Smooth muscle cell (in vitro differentiated cells): ENCODE results near the gene SLC1A5. TPM values are rescaled to one million over a fixed set of nuclear protein-coding genes. Genes with fewer than 3 reads are reported as not detected.
"Not testable (repeated sequence)": the region's sequence is repeated elsewhere in the genome, so short reads cannot be mapped to it uniquely, and the experiment has no call there.

Experiments
- DNase-seq: peaks from one replicate; lab custom pipeline; 2025; ENCODE audit not compliant: unreplicated experiment; lab: John Stamatoyannopoulos, UW
- H2AFZ ChIP-seq: fragments of 200-600 bp; sonication (generic); 2 replicates; pipeline ENCODE4 v1.6.0; 2016; ENCODE audit warnings: antibody characterized with exemption, low read depth, mild to moderate bottlenecking
- H3F3A ChIP-seq: fragments of 200-600 bp; sonication (generic); 2 replicates; pipeline ENCODE4 v1.6.0; 2017; ENCODE audit warnings: antibody characterized with exemption, low read depth
- H3K27ac ChIP-seq: fragments of 200-600 bp; sonication (generic); 2 replicates; pipeline ENCODE4 v1.5.1; 2016; ENCODE audit warnings: low read depth, mild to moderate bottlenecking
- H3K27me3 ChIP-seq: fragments of 200-600 bp; sonication (generic); 2 replicates; pipeline ENCODE4 v1.6.1; 2016; ENCODE audit warnings: low read depth, mild to moderate bottlenecking
- H3K36me3 ChIP-seq: fragments of 200-600 bp; sonication (generic); 2 replicates; pipeline ENCODE4 v1.5.1; 2016; ENCODE audit warnings: low read depth
- H3K4me1 ChIP-seq: fragments of 200-600 bp; sonication (generic); 2 replicates; pipeline ENCODE4 v1.5.1; 2016; ENCODE audit warnings: low read depth
- H3K4me2 ChIP-seq: fragments of 200-600 bp; sonication (generic); 2 replicates; pipeline ENCODE4 v1.6.0; 2016; ENCODE audit warnings: mild to moderate bottlenecking
- H3K4me3 ChIP-seq: fragments of 200-600 bp; sonication (generic); 2 replicates; pipeline ENCODE4 v1.5.1; 2016; ENCODE audit warnings: mild to moderate bottlenecking
- H3K79me2 ChIP-seq: fragments of 200-600 bp; sonication (generic); 2 replicates; pipeline ENCODE4 v1.6.0; 2016; ENCODE audit warnings: low read depth, mild to moderate bottlenecking
- H3K9ac ChIP-seq: fragments of 200-600 bp; sonication (generic); 2 replicates; pipeline ENCODE4 v1.6.0; 2016; ENCODE audit warnings: low read depth
- H3K9me3 ChIP-seq: fragments of 200-600 bp; sonication (generic); replicated peaks from 2 replicates; pipeline ENCODE4 v1.5.1; 2016; ENCODE audit warnings: low read depth
- H4K20me1 ChIP-seq: fragments of 200-600 bp; sonication (generic); 2 replicates; pipeline ENCODE4 v1.6.0; 2016; ENCODE audit warnings: low read depth
- CTCF ChIP-seq: fragments of 200-600 bp; sonication (generic); IDR thresholded peaks from 2 replicates; pipeline ENCODE4 v1.5.1; 2017; ENCODE audit warnings: borderline replicate concordance, mild to moderate bottlenecking, antibody characterized with exemption; ENCODE audit not compliant: insufficient read depth, poor library complexity, severe bottlenecking
- WGBS: methylation state at CpG from one replicate; pipeline ENCODE4 v1.1.7; 2016; ENCODE audit warnings: low lambda C conversion rate; 5-methylcytosine and 5-hydroxymethylcytosine counted together
- polyA plus RNA-seq: library from polyadenylated mRNA; unstranded; fragments of >200 nt; fragmentation: Nextera tagmentation; extraction: Ambion mirVana; gene quantifications from 2 replicates; pipeline ENCODE4 v1.2.1, GENCODE V29; 2016
- total RNA-seq: library from RNA; depleted of rRNA; stranded (reverse); fragments of >200 nt; gene quantifications from 2 replicates; pipeline ENCODE4 v1.2.3, GENCODE V29; 2014

Gene SLC1A5
- total and polyA plus RNA-seq, 2 experiments from 2014 or later: 101 to 231 TPM

DNA sequence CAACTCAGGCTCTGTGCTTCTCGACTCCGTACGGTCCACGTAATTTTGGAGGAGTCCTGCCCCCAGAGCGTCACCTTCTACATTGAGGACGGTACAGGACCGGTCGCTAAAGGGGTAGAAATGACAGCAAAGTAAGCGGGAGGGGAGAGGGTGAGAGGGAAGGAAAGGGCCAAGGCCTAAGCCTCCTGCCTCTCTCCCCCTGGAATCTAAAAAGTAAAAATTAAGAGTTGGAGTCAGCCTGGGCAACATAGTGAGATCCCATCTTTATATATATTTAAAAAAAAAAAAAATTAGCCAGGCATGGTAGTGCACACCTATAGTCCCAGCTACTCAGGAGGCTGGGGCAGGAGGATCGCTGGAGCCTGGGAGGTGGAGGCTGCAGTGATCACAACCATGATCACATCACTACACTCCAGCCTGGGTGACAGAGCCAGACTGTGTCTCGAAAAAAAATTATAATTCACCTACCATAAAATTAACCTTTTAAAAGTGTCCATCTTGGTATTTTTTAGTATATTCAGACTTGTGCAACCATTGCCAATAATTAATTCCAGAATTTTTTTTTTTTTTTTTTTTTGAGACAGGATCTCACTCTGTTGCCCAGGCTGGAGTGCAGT lies 12.6 kb downstream of the SLC1A5 start:
- peaks cover 12% of the 10 kb centered on the region for H3K79me2 ChIP-seq
- no peak for TF ChIP-seq CTCF
- 87% methylated on average over 11 of the region's 11 CpGs for WGBS
- H3K27ac ChIP-seq: no peak overlapping the region
- H3K9ac ChIP-seq: no peak overlapping the region
- no peaks in the 10 kb centered on the region for H3K9me3 ChIP-seq
- H3K27me3 ChIP-seq: no peaks in the 10 kb centered on the region
- H3K36me3 ChIP-seq: no peaks in the 10 kb centered on the region
- H3K4me2 ChIP-seq: no peak overlapping the region
- no peaks in the 10 kb centered on the region for H3K4me1 ChIP-seq
- H3F3A ChIP-seq: peaks cover 8% of the 10 kb centered on the region
- H4K20me1 ChIP-seq: peaks cover 57% of the 10 kb centered on the region
- H3K4me3 ChIP-seq: no peak overlapping the region
- H2AFZ ChIP-seq: no peak overlapping the region
- no peak for DNase-seq

GRCh38 chr19:46773018-46773399 lies 15.4 kb downstream of the SLC1A5 start:
- H3K4me3 ChIP-seq: no peak overlapping the region
- H3K36me3 ChIP-seq: no peaks in the 10 kb centered on the region
- no peak overlapping the region for H3K4me2 ChIP-seq
- no peak for DNase-seq
- 77% methylated on average over 7 of the region's 7 CpGs for WGBS
- H4K20me1 ChIP-seq: peaks cover 33% of the 10 kb centered on the region
- H3K9me3 ChIP-seq: no peaks in the 10 kb centered on the region
- no peak overlapping the region for H2AFZ ChIP-seq
- no peaks in the 10 kb centered on the region for H3K4me1 ChIP-seq
- peaks cover 5% of the 10 kb centered on the region for H3F3A ChIP-seq
- H3K27me3 ChIP-seq: no peaks in the 10 kb centered on the region
- H3K9ac ChIP-seq: no peak overlapping the region
- TF ChIP-seq CTCF: no peak
- H3K79me2 ChIP-seq: no peaks in the 10 kb centered on the region
- no peak overlapping the region for H3K27ac ChIP-seq

DNA sequence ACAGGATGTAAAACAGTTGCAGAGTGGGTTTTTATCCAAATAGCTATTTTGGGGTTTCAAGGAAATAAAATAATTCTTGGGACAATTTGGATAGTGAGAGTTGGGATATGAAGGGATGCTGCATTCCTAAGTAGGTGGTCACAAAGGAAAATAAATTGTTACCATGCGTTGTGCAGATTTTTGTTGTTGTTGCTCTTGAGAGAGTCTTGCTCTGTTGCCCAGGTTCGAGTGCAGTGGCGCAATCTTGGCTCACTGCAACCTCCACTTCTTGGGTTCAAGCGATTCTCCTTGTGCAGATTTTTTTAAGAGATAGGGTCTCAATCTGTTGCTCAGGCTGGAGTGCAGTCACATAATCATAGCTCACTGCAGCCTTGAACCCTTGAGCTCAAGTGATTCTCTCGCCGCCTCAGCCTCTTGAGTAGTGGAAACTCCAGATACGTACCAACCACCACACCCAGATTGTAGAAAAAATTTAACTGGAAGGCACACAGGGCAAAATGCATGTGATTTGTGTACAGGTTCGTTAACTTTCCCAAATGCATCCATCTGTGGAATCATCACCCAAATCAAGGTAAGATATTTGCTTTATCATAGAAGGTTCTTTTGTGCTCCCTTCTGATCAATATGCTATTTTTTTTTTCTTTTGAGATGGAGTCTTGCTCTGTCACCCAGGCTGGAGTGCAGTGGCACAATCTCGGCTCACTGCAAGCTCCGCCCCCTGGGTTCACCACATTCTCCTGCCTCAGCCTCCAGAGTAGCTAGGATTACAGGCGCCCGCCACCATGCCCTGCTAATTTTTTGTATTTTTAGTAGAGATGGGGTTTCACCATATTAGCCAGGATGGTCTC lies 16.0 kb downstream of the SLC1A5 start:
- Histone ChIP-seq H3K79me2 (no peaks in the 10 kb centered on the region), H3K9me3 (no peaks in the 10 kb centered on the region), H3F3A (peaks cover 5% of the 10 kb centered on the region), H2AFZ (no peak overlapping the region), H3K27ac (no peak overlapping the region), H3K4me2 (no peak overlapping the region), H3K27me3 (no peaks in the 10 kb centered on the region), H3K4me1 (no peaks in the 10 kb centered on the region), H3K4me3 (no peak overlapping the region), H3K36me3 (no peaks in the 10 kb centered on the region), H3K9ac (no peak overlapping the region), H4K20me1 (peaks cover 28% of the 10 kb centered on the region)
- DNase-seq: no peak
- 88% methylated on average over 11 of the region's 12 CpGs for WGBS
- no peak for TF ChIP-seq CTCF

DNA sequence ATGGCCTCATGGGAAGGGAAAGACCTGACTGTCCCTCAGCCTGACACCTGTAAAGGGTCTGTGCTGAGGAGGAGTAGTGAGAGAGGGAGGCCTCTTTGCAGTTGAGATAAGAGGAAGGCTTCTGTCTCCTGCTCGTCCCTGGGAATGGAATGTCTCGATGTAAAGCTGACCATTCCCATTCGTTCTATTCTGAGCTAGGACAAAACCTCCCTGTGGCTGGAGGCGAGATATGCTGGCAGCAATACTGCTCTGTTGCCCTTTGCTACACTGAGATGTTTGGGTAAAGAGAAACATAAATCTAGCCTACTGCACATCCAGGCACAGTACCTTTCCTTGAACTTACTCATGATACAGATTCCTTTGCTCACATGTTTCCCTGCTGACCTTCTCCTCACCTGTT lies 19.6 kb downstream of the SLC1A5 start:
- H3K36me3 ChIP-seq, H4K20me1 ChIP-seq, H3K79me2 ChIP-seq, H3K4me1 ChIP-seq, DNase-seq, H3K27me3 ChIP-seq, H3K27ac ChIP-seq, H3K4me3 ChIP-seq, H3K4me2 ChIP-seq, H3K9me3 ChIP-seq, H3K9ac ChIP-seq, H3F3A ChIP-seq, H2AFZ ChIP-seq: not testable (repeated sequence)
- WGBS: 43% methylated on average over 4 of the region's 4 CpGs
